Thoracic aorta (tissue), 2 donors: ENCODE data around the gene USP7. TPM values are rescaled to one million over a fixed set of nuclear protein-coding genes. Genes with fewer than 3 reads are reported as not detected.

Experiments
- ATAC-seq: fragments of 150-250 bp; one replicate; pipeline ENCODE4 v1.8.0; 2017; ENCODE audit warnings: low read depth; ENCODE audit not compliant: insufficient number of reproducible peaks, low FRiP score
- DNase-seq: peaks from one replicate; pipeline ENCODE4 v3.0.0-alpha.2; 2020; ENCODE audit warnings: low spot score
- H3K27ac ChIP-seq, 2 donors: fragments of 200-600 bp; sonication (generic); 1 replicate in 1 of 2; 2 replicates in 1 of 2; pipeline ENCODE4 v1.5.1; 2016; ENCODE audit warnings: mild to moderate bottlenecking in 2 of 2, moderate library complexity in 2 of 2
- H3K27me3 ChIP-seq: fragments of 200-600 bp; sonication (generic); replicated peaks from 2 replicates; pipeline ENCODE4 v1.6.0; 2016; ENCODE audit warnings: mild to moderate bottlenecking; ENCODE audit not compliant: insufficient read depth
- H3K36me3 ChIP-seq: fragments of 200-600 bp; sonication (generic); one replicate; pipeline ENCODE4 v1.5.1; 2016
- H3K4me1 ChIP-seq, 2 donors: fragments of 200-600 bp; sonication (generic); 1 replicate in 1 of 2; 2 replicates in 1 of 2; pipeline versions ENCODE4 v1.5.1 to v1.6.0; 2016; ENCODE audit warnings: low read depth in 2 of 2, mild to moderate bottlenecking in 1 of 2; ENCODE audit not compliant: control insufficient read depth in 1 of 2
- H3K4me3 ChIP-seq: fragments of 200-600 bp; sonication (generic); 2 replicates; pipeline ENCODE4 v1.5.1; 2016; ENCODE audit warnings: mild to moderate bottlenecking
- H3K9me3 ChIP-seq: fragments of 200-600 bp; sonication (generic); 2 replicates; pipeline ENCODE4 v1.5.1; 2016
- CTCF ChIP-seq: fragments of 200-600 bp; sonication (generic); IDR thresholded peaks from one replicate; pipeline ENCODE4 v1.5.1; 2019; ENCODE audit warnings: antibody characterized with exemption
- total RNA-seq, 2 donors: library from RNA; depleted of rRNA; stranded (reverse); fragments of >200 nt; gene quantifications; one replicate each; pipeline versions ENCODE4 v1.1.0 to v1.2.3, GENCODE V29; 2016

The USP7 gene
- total RNA-seq, 2 donors from 2014 or later = 61.2 to 93.8 TPM

DNA sequence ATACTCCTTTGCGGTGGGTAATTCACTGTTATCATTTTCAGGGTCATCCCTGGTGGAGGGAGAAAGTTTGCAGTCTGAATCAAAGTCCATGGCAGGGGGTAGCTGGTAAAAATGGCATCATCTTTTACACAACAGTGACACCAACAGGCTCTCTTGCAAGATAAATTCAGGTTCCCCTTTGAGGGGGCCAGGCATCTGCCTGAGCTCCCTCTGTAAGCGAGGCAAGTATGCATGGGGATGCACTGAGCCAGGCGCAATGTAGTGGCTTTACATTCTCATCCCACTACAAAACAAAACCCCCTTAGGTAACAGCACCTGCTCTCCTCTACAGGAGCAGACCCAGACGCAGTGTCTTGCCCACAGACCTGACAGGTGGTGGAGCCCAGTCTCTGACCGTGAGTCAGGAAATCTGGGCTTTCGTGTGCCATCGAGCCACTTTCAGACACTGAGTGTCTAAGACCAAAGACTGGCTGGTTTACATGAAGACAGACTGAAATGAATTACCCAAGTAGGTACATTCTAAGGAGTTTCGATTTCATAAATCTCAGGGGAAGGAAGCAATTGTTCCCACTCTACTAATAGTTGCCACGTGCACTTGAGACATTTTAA lies 63.9 kb downstream of the USP7 start:
- Histone ChIP-seq H3K4me1 (no peaks in the 10 kb centered on the region), H3K36me3 (peaks cover 85% of the 10 kb centered on the region), H3K27me3 (no peaks in the 10 kb centered on the region), H3K27ac (no peak overlapping the region), H3K4me3 (no peak overlapping the region), H3K9me3 (no peaks in the 10 kb centered on the region)
- no peak for ATAC-seq
- no peak for TF ChIP-seq CTCF
- DNase-seq = no peak

DNA sequence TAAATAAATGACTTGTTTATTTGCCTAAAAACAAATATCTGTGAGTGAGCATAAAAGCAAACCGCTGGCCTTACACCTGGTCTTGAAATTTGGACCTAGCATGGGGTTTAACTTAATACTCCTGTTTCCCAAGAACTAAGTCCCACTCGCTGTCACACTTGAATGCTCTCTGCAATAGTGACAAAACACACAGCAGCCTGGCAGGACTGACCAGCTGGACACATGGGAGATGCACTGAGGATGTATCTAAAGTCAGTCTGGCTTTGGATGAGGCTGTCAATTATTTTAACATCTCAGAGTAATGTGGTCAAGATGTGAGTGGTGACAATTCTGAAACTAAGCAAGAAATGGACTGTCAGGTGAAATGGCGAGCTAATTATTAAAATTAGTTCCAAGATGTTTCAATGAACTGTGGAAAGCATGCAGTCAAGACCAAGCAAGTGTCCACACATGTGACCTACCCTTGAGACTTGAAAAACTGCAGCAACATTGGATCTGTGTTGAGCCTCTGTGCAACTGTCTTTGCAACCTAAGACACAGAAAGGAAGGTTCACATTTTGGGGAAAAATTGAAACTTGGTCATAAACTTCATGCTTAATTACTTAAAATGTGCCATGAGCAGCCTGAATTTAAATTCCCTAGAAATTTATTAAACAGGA lies 64.9 kb downstream of the USP7 start:
- H3K9me3 ChIP-seq = no peaks in the 10 kb centered on the region

DNA sequence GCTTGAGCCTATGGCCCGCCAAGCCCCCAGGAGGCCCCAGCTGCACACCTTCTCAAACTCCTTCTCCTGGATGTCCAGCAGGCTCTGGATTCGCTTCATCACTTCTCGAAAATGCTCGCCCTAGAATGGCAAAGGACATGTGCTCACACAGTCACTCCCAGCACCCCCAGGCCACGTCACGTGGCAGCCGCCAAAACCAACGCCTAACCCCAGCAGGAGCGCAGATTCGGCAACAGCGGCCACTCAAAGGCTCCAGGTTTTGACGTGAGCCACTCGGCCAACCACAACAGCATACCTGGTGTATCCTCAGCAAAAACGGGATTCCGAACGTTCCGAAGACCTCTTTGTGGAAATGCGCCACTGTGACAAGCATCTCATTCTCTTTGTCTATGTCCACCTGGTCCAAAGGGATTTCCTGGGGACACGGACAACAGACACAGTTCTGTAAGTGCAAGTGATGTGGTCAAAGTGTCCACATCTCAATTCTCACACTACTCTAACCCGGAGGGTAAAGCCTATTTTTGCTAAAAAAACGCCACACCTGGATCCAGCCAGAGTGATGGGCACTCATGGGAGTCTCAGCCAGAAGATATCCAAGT lies 68.9 kb downstream of the USP7 start:
- DNase-seq (no peak), ATAC-seq (no peak)
- H3K27ac ChIP-seq = no peak overlapping the region
- TF ChIP-seq CTCF = no peak
- H3K36me3 ChIP-seq = peaks cover 77% of the 10 kb centered on the region
- H3K4me3 ChIP-seq = no peak overlapping the region
- no peaks in the 10 kb centered on the region for H3K9me3 ChIP-seq
- H3K4me1 ChIP-seq = peaks cover 0 to 7% of the 10 kb centered on the region in 2 donors
- H3K27me3 ChIP-seq = no peaks in the 10 kb centered on the region

More for the DNA sequence above, 64.9 kb downstream of the USP7 start:
- Histone ChIP-seq H3K4me3 (no peak overlapping the region), H3K4me1 (no peaks in the 10 kb centered on the region), H3K27ac (no peak overlapping the region), H3K27me3 (no peaks in the 10 kb centered on the region), H3K36me3 (peaks cover 89% of the 10 kb centered on the region)
- DNase-seq (no peak), ATAC-seq (no peak)
- TF ChIP-seq CTCF = no peak

- no peak for TF ChIP-seq CTCF
- Histone ChIP-seq H3K36me3 (peaks cover 70% of the 10 kb centered on the region), H3K4me3 (no peak overlapping the region), H3K9me3 (no peaks in the 10 kb centered on the region), H3K27ac (no peak overlapping the region), H3K4me1 (peaks cover 0 to 7% of the 10 kb centered on the region in 2 donors), H3K27me3 (no peaks in the 10 kb centered on the region)
- ATAC-seq (no peak), DNase-seq (no peak)
Observed at GRCh38 chr16:8893976-8894690, 69.6 kb downstream of the USP7 start.

GRCh38 chr16:8893426-8893825 lies 70.3 kb downstream of the USP7 start:
- Histone ChIP-seq H3K9me3 (no peaks in the 10 kb centered on the region), H3K27me3 (no peaks in the 10 kb centered on the region), H3K4me3 (no peak overlapping the region), H3K36me3 (peaks cover 64% of the 10 kb centered on the region), H3K27ac (no peak overlapping the region), H3K4me1 (peaks cover 0 to 7% of the 10 kb centered on the region in 2 donors)
- no peak for ATAC-seq
- no peak for DNase-seq
- no peak for TF ChIP-seq CTCF
